WTC11 (cell line): ENCODE measurements around the gene CUTC. TPM values are rescaled to one million over a fixed set of nuclear protein-coding genes. Genes with fewer than 3 reads are reported as not detected.

Source experiments
- ATAC-seq: fragments of 200-7000 bp; cut with Tn5 transposase; 2 replicates; pipeline ENCODE4 v1.10.0; 2021; ENCODE audit warnings: mild to moderate bottlenecking, moderate library complexity
- Bru-seq: library from RNA; stranded (reverse); fragments of 400-500 nt; gene quantifications from one replicate; lab custom pipeline; 2021; lab: Mats Ljungman, UMichigan
- CTCF ChIA-PET: fragments of 300-600 bp; sonication (Branson Sonifier 250); formaldehyde crosslinking; loops from one replicate; lab custom pipeline; 2021; ENCODE audit warnings: antibody characterized with exemption; lab: Charles Lee
- POLR2A ChIA-PET: fragments of 350-600 bp; sonication (Branson Sonifier 250); formaldehyde crosslinking; loops from one replicate; lab custom pipeline; 2021; ENCODE audit warnings: antibody characterized with exemption; lab: Charles Lee
- DNase-seq: peaks from one replicate; pipeline ENCODE4 v3.0.0; 2021; ENCODE audit warnings: low spot score
- H3K27ac Mint-ChIP-seq: 2 replicates; pipeline ENCODE4 v1.8.0; 2021; ENCODE audit warnings: mixed read lengths
- H3K27me3 Mint-ChIP-seq: 2 replicates; pipeline ENCODE4 v1.8.0; 2021; ENCODE audit warnings: low read depth, mild to moderate bottlenecking, moderate library complexity, mixed read lengths
- H3K36me3 Mint-ChIP-seq: 2 replicates; pipeline ENCODE4 v1.8.0; 2021; ENCODE audit warnings: mixed read lengths
- H3K4me1 Mint-ChIP-seq: 2 replicates; pipeline ENCODE4 v1.8.0; 2022; ENCODE audit warnings: mixed read lengths
- H3K4me3 Mint-ChIP-seq: 2 replicates; pipeline ENCODE4 v1.8.0; 2021; ENCODE audit warnings: mild to moderate bottlenecking, moderate library complexity, mixed read lengths
- H3K9me3 Mint-ChIP-seq: 2 replicates; pipeline ENCODE4 v1.8.0; 2021; ENCODE audit warnings: mixed read lengths
- ATF3 ChIP-seq: sonication (generic); formaldehyde crosslinking; conservative IDR thresholded peaks from 2 replicates; pipeline ENCODE4 v1.8.1; 2022; ENCODE audit warnings: mild to moderate bottlenecking, missing genetic modification reagents
- CDX4 ChIP-seq: fragments of 250-450 bp; sonication (Bioruptor Pico); IDR thresholded peaks from 2 replicates; pipeline ENCODE4 v1.9.0; 2021; ENCODE audit warnings: moderate library complexity, mild to moderate bottlenecking, inconsistent platforms, borderline replicate concordance
- EMX1 ChIP-seq: fragments of 250-450 bp; sonication (Bioruptor Pico); IDR thresholded peaks from 2 replicates; pipeline ENCODE4 v1.8.0; 2021; ENCODE audit warnings: mild to moderate bottlenecking
- ESRRA ChIP-seq: sonication (generic); formaldehyde crosslinking; IDR thresholded peaks from 2 replicates; pipeline ENCODE4 v1.8.1; 2022; ENCODE audit warnings: mild to moderate bottlenecking, missing genetic modification reagents, borderline replicate concordance
- ETV6 ChIP-seq: sonication (generic); formaldehyde crosslinking; IDR thresholded peaks from 2 replicates; pipeline ENCODE4 v1.8.1; 2022; ENCODE audit warnings: mild to moderate bottlenecking, missing genetic modification reagents
- FOXK1 ChIP-seq: sonication (generic); formaldehyde crosslinking; IDR thresholded peaks from 2 replicates; pipeline ENCODE4 v1.8.0; 2022; ENCODE audit warnings: mild to moderate bottlenecking, moderate library complexity, missing genetic modification reagents
- FOXP1 ChIP-seq: sonication (generic); formaldehyde crosslinking; IDR thresholded peaks from 2 replicates; pipeline ENCODE4 v1.8.0; 2022; ENCODE audit warnings: missing genetic modification reagents, mild to moderate bottlenecking, moderate library complexity, borderline replicate concordance
- FOXP4 ChIP-seq: sonication (generic); formaldehyde crosslinking; IDR thresholded peaks from 2 replicates; pipeline ENCODE4 v1.8.0; 2022; ENCODE audit warnings: mild to moderate bottlenecking, missing genetic modification reagents
- GABPB1 ChIP-seq: sonication (generic); formaldehyde crosslinking; IDR thresholded peaks from 2 replicates; pipeline ENCODE4 v1.8.1; 2023; ENCODE audit warnings: mild to moderate bottlenecking, missing genetic modification reagents
- GRHL2 ChIP-seq: fragments of 250-450 bp; sonication (Bioruptor Pico); IDR thresholded peaks from 2 replicates; pipeline ENCODE4 v1.8.0; 2022; ENCODE audit warnings: mild to moderate bottlenecking, moderate library complexity; ENCODE audit not compliant: insufficient replicate concordance, severe bottlenecking
- HMGA2 ChIP-seq: fragments of 250-450 bp; sonication (Bioruptor Pico); IDR thresholded peaks from 2 replicates; pipeline ENCODE4 v1.4.0; 2021; ENCODE audit warnings: mild to moderate bottlenecking, moderate library complexity
- HMGXB4 ChIP-seq: sonication (generic); formaldehyde crosslinking; IDR thresholded peaks from 2 replicates; pipeline ENCODE4 v1.8.1; 2023; ENCODE audit warnings: mild to moderate bottlenecking, moderate library complexity, missing genetic modification reagents
- JUN ChIP-seq: sonication (generic); formaldehyde crosslinking; IDR thresholded peaks from 2 replicates; pipeline ENCODE4 v1.8.0; 2023; ENCODE audit warnings: mild to moderate bottlenecking, missing genetic modification reagents
- MAX ChIP-seq: sonication (generic); formaldehyde crosslinking; IDR thresholded peaks from 2 replicates; pipeline ENCODE4 v1.8.0; 2022; ENCODE audit warnings: mild to moderate bottlenecking, missing genetic modification reagents
- MYBL2 ChIP-seq: sonication (generic); formaldehyde crosslinking; IDR thresholded peaks from 2 replicates; pipeline ENCODE4 v1.8.1; 2023; ENCODE audit warnings: mild to moderate bottlenecking, moderate library complexity, missing genetic modification reagents
- PREB ChIP-seq: sonication (generic); formaldehyde crosslinking; IDR thresholded peaks from 2 replicates; pipeline ENCODE4 v1.8.1; 2022; ENCODE audit warnings: mild to moderate bottlenecking, missing genetic modification reagents, moderate library complexity, borderline replicate concordance
- RORB ChIP-seq: fragments of 250-450 bp; sonication (Bioruptor Pico); IDR thresholded peaks from 2 replicates; pipeline ENCODE4 v1.9.0; 2021; ENCODE audit warnings: mild to moderate bottlenecking
- SMAD3 ChIP-seq: sonication (generic); formaldehyde crosslinking; IDR thresholded peaks from 2 replicates; pipeline ENCODE4 v1.8.0; 2022; ENCODE audit warnings: missing genetic modification reagents, mild to moderate bottlenecking, borderline replicate concordance
- TCF7 ChIP-seq: sonication (generic); formaldehyde crosslinking; IDR thresholded peaks from 2 replicates; pipeline ENCODE4 v1.8.0; 2022; ENCODE audit warnings: mild to moderate bottlenecking, low read depth, missing genetic modification reagents, moderate library complexity
- ZBTB43 ChIP-seq: sonication (generic); formaldehyde crosslinking; IDR thresholded peaks from 2 replicates; pipeline ENCODE4 v1.8.1; 2023; ENCODE audit warnings: mild to moderate bottlenecking, missing genetic modification reagents
- ZNF263 ChIP-seq: sonication (generic); formaldehyde crosslinking; IDR thresholded peaks from 2 replicates; pipeline ENCODE4 v1.8.1; 2022; ENCODE audit warnings: low read depth, mild to moderate bottlenecking, moderate library complexity, missing genetic modification reagents
- ZNF532 ChIP-seq: fragments of 250-450 bp; sonication (Bioruptor Pico); IDR thresholded peaks from 2 replicates; pipeline ENCODE4 v1.9.0; 2021; ENCODE audit warnings: mild to moderate bottlenecking, borderline replicate concordance
- long read RNA-seq, 3 experiments: library from RNA in 1 of 3; library from capped mRNA in 1 of 3; library from polyadenylated mRNA in 1 of 3; unstranded in 2 of 3; stranded (forward) in 1 of 3; transcript quantifications; one replicate each; pipeline ENCODE4 v2.0.0, GENCODE V29; 2021
- total RNA-seq: library from RNA; stranded (reverse); gene quantifications from 3 replicates; pipeline ENCODE4 v1.2.3, GENCODE V29; 2021

CUTC gene
- total RNA-seq (25.8 to 28.6 TPM (median 27.7 TPM) in 3 replicates), Bru-seq, nascent RNA (percentile 86 among the genes with signal in this experiment)
- long read RNA-seq, experiment 1, transcript CUTC-203 (8 exons, 831 nt), result minor isoform, 7 of 82 reads
- long read RNA-seq, experiment 1, transcript CUTC-202 (9 exons, 1,346 nt), result major isoform, 41 of 82 reads
- long read RNA-seq, experiment 1, partial matches to known transcripts, result 10 of 82 reads
- long read RNA-seq, experiment 1, other reads (novel, unspliced or antisense), result 24 of 82 reads
- long read RNA-seq, experiment 2, transcript CUTC-202 (9 exons, 1,346 nt), result major isoform, 7 of 29 reads
- long read RNA-seq, experiment 2, partial matches to known transcripts, result 0 of 29 reads
- long read RNA-seq, experiment 2, other reads (novel, unspliced or antisense), result 20 of 29 reads
- long read RNA-seq, experiment 3, transcript CUTC-202 (9 exons, 1,346 nt), result major isoform, 17 of 28 reads
- long read RNA-seq, experiment 3, partial matches to known transcripts, result 1 of 28 reads
- long read RNA-seq, experiment 3, other reads (novel, unspliced or antisense), result 9 of 28 reads

GRCh38 chr10:99732033-99732842, at the start of gene CUTC, which contains the start of gene COX15:
Gene CUTC, plus strand, starts transcription at chr10:99732234. Its CDS starts 115 bp downstream, at chr10:99732349.
Gene COX15, minus strand, starts transcription at chr10:99732127. Its CDS starts 78 bp downstream, at chr10:99732049.
- H3K27ac Mint-ChIP-seq, result peak within 1 kb of the TSS; percentile 99
- H3K4me1 Mint-ChIP-seq, result peaks cover 12% of the 10 kb centered on the region
- ChIA-PET POLR2A (interaction anchor here (0.6 to 1.6 kb wide), 4 partner anchors 73 to 627 kb away, joined by 3 to 8 read pairs (median 6); partner anchors contain the start of genes ENTPD7 and SLC25A28), CTCF (interaction anchor here (0.6 to 1.6 kb wide), 7 partner anchors 9 to 331 kb away, joined by 3 to 6 read pairs (median 4); no protein-coding TSS in a partner anchor)
- H3K9me3 Mint-ChIP-seq, result no peaks in the 10 kb centered on the region
- peak; percentile 98 for DNase-seq
- H3K4me3 Mint-ChIP-seq, result peak within 1 kb of the TSS; percentile 99
- peaks cover 29% of the 10 kb centered on the region for H3K36me3 Mint-ChIP-seq
- no peaks in the 10 kb centered on the region for H3K27me3 Mint-ChIP-seq
- ATAC-seq, result peak; percentile 95
- TF ChIP-seq HMGXB4 (CRISPR knock-in tag) (no peak), SMAD3 (no peak; the same call in 1 of the 2 replicates), GABPB1 (CRISPR knock-in tag) (peak; percentile 85), FOXP4 (CRISPR knock-in tag) (peak; percentile 69; the same call in 1 of the 2 replicates), MYBL2 (CRISPR knock-in tag) (peak; percentile 43; the same call in 1 of the 2 replicates), ZBTB43 (CRISPR knock-in tag) (peak; percentile 83), PREB (CRISPR knock-in tag) (no peak), ETV6 (CRISPR knock-in tag) (peak; percentile 54; the same call in 1 of the 2 replicates), HMGA2 (no peak), ZNF532 (CRISPR knock-in tag) (no peak), JUN (CRISPR knock-in tag) (no peak), RORB (no peak), FOXK1 (peak; percentile 80), GRHL2 (CRISPR knock-in tag) (no peak), CDX4 (CRISPR knock-in tag) (no peak), ESRRA (CRISPR knock-in tag) (no peak), EMX1 (no peak), TCF7 (CRISPR knock-in tag) (peak; percentile 71; the same call in 1 of the 2 replicates), FOXP1 (CRISPR knock-in tag) (peak; percentile 76), MAX (CRISPR knock-in tag) (peak; percentile 64), ZNF263 (CRISPR knock-in tag) (no peak), ATF3 (CRISPR knock-in tag) (no peak)
